Measurements from ENCODE around the gene COL1A1.

The COL1A1 gene

GRCh38 chr17:50163843-50164696 is 37.4 kb downstream of the COL1A1 start:
- DNase-seq (ENCODE audit: low read depth) = no peak
- TF ChIP-seq, protein P1, sequence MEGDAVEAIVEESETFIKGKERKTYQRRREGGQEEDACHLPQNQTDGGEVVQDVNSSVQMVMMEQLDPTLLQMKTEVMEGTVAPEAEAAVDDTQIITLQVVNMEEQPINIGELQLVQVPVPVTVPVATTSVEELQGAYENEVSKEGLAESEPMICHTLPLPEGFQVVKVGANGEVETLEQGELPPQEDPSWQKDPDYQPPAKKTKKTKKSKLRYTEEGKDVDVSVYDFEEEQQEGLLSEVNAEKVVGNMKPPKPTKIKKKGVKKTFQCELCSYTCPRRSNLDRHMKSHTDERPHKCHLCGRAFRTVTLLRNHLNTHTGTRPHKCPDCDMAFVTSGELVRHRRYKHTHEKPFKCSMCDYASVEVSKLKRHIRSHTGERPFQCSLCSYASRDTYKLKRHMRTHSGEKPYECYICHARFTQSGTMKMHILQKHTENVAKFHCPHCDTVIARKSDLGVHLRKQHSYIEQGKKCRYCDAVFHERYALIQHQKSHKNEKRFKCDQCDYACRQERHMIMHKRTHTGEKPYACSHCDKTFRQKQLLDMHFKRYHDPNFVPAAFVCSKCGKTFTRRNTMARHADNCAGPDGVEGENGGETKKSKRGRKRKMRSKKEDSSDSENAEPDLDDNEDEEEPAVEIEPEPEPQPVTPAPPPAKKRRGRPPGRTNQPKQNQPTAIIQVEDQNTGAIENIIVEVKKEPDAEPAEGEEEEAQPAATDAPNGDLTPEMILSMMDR (IDR thresholded peaks at IDR 0.05; ENCODE audit: control insufficient read depth, extremely low read depth, insufficient read depth) = no peak

GRCh38 chr17:50162466-50163254 is 38.8 kb downstream of the COL1A1 start:
- TF ChIP-seq, protein P1 (IDR thresholded peaks at IDR 0.05; ENCODE audit: control insufficient read depth, extremely low read depth, insufficient read depth) = no peak
- H3K4me3 ChIP-seq (ENCODE audit: low read depth, low read length) = no peak overlapping the region
- no peak for DNase-seq (ENCODE audit: low read depth)

More at GRCh38 chr17:50163843-50164696, 37.4 kb downstream of the COL1A1 start:
- H3K4me3 ChIP-seq (ENCODE audit: low read depth, low read length) = no peak overlapping the region

- H3K4me3 ChIP-seq (ENCODE audit: low read depth, low read length) = no peak overlapping the region; the same call in 1 of the 2 replicates
- DNase-seq (ENCODE audit: low read depth) = no peak
- TF ChIP-seq, protein P1 (IDR thresholded peaks at IDR 0.05; ENCODE audit: control insufficient read depth, extremely low read depth, insufficient read depth) = no peak
Measured at GRCh38 chr17:50161911-50162288, 39.5 kb downstream of the COL1A1 start.

GRCh38 chr17:50161023-50161910 is 40.2 kb downstream of the COL1A1 start:
- TF ChIP-seq, protein P1 (IDR thresholded peaks at IDR 0.05; ENCODE audit: control insufficient read depth, extremely low read depth, insufficient read depth) = peak; percentile 99
- DNase-seq (ENCODE audit: low read depth) = peak; percentile 50
- peak overlapping the region; percentile 58 for H3K4me3 ChIP-seq (ENCODE audit: low read depth, low read length)

- TF ChIP-seq, protein P1 (IDR thresholded peaks at IDR 0.05; ENCODE audit: control insufficient read depth, extremely low read depth, insufficient read depth) = no peak
- DNase-seq (ENCODE audit: low read depth) = no peak
- H3K4me3 ChIP-seq (ENCODE audit: low read depth, low read length) = no peak overlapping the region
Measured at GRCh38 chr17:50157891-50158290, 43.5 kb downstream of the COL1A1 start.

DNA sequence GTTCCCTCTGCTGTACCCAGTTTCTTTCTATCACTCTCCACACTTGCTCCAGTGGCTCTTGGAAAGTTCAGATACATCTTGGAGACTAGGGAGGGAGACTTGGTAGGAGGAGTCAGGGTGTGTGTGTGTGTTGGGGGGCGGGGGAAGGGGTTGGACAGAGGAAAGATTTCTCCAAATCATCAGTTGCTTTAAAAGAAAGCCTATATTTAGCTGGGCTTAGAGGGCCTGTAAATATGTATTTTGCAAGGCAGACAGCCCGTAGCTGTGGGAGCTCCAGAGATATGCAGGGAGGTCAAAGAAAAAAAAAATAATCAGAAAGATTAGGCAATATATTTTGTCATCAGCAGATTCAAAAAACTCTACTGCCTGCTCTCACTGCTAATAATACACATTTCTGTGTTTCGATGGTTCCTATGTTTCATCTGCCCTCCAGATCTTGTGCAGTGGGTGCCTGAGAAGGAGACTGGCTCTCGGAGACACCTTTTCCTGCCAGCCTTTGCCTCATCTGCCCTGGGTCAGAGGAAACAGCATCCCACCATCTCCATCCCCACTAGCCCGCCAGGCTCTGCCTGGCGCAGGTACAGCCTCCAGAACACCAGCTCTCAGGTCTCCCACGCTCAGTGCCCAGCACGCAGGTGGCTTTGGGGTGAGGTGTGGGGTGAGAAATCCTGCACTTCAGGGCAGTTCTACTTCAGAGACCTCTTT is 46.2 kb downstream of the COL1A1 start:
- DNase-seq (ENCODE audit: low read depth) = no peak
- H3K4me3 ChIP-seq (ENCODE audit: low read depth, low read length) = no peak overlapping the region
- TF ChIP-seq, protein P1 (IDR thresholded peaks at IDR 0.05; ENCODE audit: control insufficient read depth, extremely low read depth, insufficient read depth) = no peak

All from LNCaP clone FGC (cell line).